ENCODE measurements around the gene CD151.

DNA sequence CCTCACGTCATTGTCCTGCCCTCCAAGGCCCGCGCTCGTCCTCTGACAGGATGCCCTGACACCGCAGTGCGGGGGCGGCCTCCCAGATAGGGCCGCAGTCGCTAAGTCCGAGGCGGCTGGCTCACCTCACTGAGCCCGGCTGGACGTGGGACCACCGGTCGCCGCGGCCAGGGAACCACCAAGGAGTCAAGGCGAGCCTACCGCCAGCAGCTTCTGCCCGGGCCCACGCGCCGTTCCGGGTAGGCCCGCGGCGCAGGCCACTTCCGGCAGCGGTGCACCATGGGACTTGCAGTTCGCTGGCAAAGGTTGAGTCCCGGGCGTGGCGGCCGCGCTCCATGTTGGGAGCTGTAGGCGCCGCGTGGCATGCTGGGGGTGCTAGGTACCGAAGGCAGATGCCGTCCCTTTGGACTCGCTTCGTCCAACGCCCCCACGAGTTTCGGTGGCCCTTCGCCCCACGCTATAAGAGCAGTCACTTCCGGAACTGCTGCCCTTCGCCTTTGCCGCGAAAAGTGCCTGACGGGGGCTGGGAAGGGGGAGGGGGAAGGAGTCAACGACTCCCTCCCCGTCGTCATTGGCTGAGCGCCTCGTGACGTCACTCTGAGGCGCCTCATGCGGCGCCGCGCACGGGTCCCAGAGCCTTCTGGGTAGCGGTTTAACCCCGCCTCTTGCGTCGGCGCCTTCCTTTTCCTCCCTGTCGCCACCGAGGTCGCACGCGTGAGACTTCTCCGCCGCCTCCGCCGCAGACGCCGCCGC is 23.3 kb upstream of the CD151 start, which contains the start of gene RPLP2:
- TF ChIP-seq, protein P1, sequence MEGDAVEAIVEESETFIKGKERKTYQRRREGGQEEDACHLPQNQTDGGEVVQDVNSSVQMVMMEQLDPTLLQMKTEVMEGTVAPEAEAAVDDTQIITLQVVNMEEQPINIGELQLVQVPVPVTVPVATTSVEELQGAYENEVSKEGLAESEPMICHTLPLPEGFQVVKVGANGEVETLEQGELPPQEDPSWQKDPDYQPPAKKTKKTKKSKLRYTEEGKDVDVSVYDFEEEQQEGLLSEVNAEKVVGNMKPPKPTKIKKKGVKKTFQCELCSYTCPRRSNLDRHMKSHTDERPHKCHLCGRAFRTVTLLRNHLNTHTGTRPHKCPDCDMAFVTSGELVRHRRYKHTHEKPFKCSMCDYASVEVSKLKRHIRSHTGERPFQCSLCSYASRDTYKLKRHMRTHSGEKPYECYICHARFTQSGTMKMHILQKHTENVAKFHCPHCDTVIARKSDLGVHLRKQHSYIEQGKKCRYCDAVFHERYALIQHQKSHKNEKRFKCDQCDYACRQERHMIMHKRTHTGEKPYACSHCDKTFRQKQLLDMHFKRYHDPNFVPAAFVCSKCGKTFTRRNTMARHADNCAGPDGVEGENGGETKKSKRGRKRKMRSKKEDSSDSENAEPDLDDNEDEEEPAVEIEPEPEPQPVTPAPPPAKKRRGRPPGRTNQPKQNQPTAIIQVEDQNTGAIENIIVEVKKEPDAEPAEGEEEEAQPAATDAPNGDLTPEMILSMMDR (optimal IDR thresholded peaks at IDR 0.05 in 1 of 3, IDR thresholded peaks at IDR 0.05 in 1 of 3, conservative IDR thresholded peaks at IDR 0.05 in 1 of 3; ENCODE audit: extremely low read depth in 1 of 3, insufficient read depth in 2 of 3, low read length in 3 of 3): no peak
- no peak for TF ChIP-seq EZH2 (IDR thresholded peaks at IDR 0.05; ENCODE audit: low read length)
